ENCODE data around the gene MUSTN1. TPM values are rescaled to one million over a fixed set of nuclear protein-coding genes. Genes with fewer than 3 reads are reported as not detected.

Gene MUSTN1
- total and polyA plus RNA-seq, 2 of the 13 experiments (the other 11 are each of a cell fraction or from before 2014, with no cell fraction given) = 0.84 to 1.4 TPM

DNA sequence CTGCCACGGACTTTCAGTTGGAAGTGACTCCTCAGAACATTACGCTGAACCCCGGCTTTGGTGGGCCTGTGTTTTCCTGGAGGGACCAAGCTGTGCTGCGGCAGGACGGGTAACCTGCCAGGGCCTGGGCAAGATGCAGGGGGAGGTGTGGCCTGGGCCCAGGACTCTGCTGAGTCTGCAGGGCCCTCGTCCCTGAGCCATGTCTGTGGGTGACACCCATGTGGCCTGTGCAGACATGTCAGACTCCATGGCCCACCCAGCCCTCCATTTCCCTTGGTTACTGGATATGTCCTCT, 45.1 kb downstream of the MUSTN1 start:
- Histone ChIP-seq H3K27ac (ENCODE audit: extremely low read length, insufficient read depth, low read length) (no peak overlapping the region), H3K4me1 (ENCODE audit: insufficient read depth, low read length) (peaks cover 100% of the 10 kb centered on the region), H3K4me3 (replicated peaks in 1 of 3; ENCODE audit: insufficient read depth in 1 of 3, low read depth in 2 of 3, low read length in 3 of 3) (no peak overlapping the region), H4K20me1 (ENCODE audit: insufficient read depth, low read length) (no peaks in the 10 kb centered on the region), H3K9me3 (ENCODE audit: low read length) (no peaks in the 10 kb centered on the region), H2AFZ (ENCODE audit: low read length) (no peak overlapping the region), H3K79me2 (ENCODE audit: insufficient read depth, low read length) (no peaks in the 10 kb centered on the region), H3K9ac (ENCODE audit: insufficient read depth, low read depth, low read length) (no peak overlapping the region), H3K27me3 (ENCODE audit: control insufficient read depth in 1 of 2, insufficient read depth in 2 of 2, low read length in 2 of 2) (no peaks in the 10 kb centered on the region), H3K4me2 (ENCODE audit: low read depth, low read length) (0 out of 2 replicates have a peak overlapping the region, but pooled peaks have one; percentile 30), H3K36me3 (replicated peaks in 1 of 2; ENCODE audit: control insufficient read depth in 1 of 2, insufficient read depth in 2 of 2, low read length in 2 of 2) (no peaks in the 10 kb centered on the region)
- WGBS (ENCODE audit: low lambda C conversion rate) = 100% methylated on average over 2 of the region's 6 CpGs
- CTCF ChIA-PET (ENCODE audit: low intra/inter-chr PET ratio, low total read pairs) = no interaction called here
- FAIRE-seq (no peak), ATAC-seq (no peak), DNase-seq (ENCODE audit: low spot score) (no peak)
- POLR2A ChIA-PET = interaction anchor here (0.7 to 4.4 kb wide), 2 partner anchors 9 to 19 kb away, joined by 3 to 21 read pairs; partner anchors contain the start of gene NEK4
- peak; percentile 65; the same call in 1 of the 2 replicates for TF ChIP-seq HNRNPL (IDR thresholded peaks at IDR 0.05; ENCODE audit: low read depth, low read length)
- TF ChIP-seq NFATC3 (CRISPR knock-in tag; IDR thresholded peaks at IDR 0.05) = no peak
- intact Hi-C loops (cut with micrococcal nuclease; ENCODE audit: unreplicated experiment) (no loop called here), in situ Hi-C loops (cut with HindIII; ENCODE audit: extremely low pct_ligation_motif_present, low pct_unique_long_range_greater_than_20kb) (no loop called here)
- no TSS peak for BruUV-seq (replicated peaks)

DNA sequence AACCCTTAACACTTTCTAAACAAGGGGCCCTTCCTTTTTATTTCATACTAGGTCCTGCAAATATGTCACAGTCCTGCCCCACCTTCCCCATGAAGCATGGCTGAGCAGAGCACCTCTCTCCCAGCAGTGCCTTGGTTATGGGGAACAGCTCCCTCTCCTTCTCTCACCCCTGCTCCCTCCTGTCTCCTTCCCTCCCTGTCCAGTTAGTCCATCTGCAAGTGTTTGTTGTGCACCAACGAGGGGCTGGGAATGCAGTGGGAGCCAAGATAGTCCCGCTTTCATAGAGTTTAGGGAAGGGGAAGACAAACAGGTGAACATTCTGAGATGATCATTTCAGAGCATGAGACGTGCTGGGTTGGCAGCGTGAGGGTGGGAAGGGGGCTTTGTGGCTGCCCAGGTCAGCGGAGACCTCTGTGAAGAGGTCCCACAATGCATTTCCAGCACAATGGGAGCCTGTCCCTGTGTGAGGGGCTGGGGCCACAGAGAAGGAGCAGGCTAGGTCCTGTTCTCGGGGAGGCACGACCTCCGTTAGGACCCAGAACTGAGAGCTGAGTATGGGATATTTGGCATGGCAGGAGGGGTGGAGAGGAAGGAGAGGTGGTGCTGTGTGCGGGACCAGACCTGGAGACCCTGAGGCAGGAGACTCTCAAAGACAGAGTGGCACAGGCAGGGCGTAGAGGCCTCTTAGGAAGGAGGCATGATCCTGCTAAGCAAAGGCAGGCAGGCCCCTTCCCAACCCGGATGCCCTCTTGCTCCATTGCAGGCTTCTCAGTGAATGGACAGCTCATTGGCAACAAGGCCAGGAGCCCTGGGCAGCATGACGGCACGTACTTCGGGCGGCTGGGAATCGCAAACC, 45.7 kb downstream of the MUSTN1 start:
- in situ Hi-C loops (cut with HindIII; ENCODE audit: extremely low pct_ligation_motif_present, low pct_unique_long_range_greater_than_20kb) = no loop called here

More for the DNA sequence above, 45.7 kb downstream of the MUSTN1 start:
- Histone ChIP-seq H2AFZ (ENCODE audit: low read length) (no peak overlapping the region), H3K4me3 (replicated peaks in 1 of 3; ENCODE audit: insufficient read depth in 1 of 3, low read depth in 2 of 3, low read length in 3 of 3) (no peak overlapping the region; a peak in 1 of 6 replicates), H3K27ac (ENCODE audit: extremely low read length, insufficient read depth, low read length) (no peak overlapping the region), H3K79me2 (ENCODE audit: insufficient read depth, low read length) (no peaks in the 10 kb centered on the region), H3K4me2 (ENCODE audit: low read depth, low read length) (peak overlapping the region; percentile 30; the same call in 1 of the 2 replicates), H3K9me3 (ENCODE audit: low read length) (no peaks in the 10 kb centered on the region), H4K20me1 (ENCODE audit: insufficient read depth, low read length) (no peaks in the 10 kb centered on the region), H3K4me1 (ENCODE audit: insufficient read depth, low read length) (peaks cover 100% of the 10 kb centered on the region), H3K36me3 (replicated peaks in 1 of 2; ENCODE audit: control insufficient read depth in 1 of 2, insufficient read depth in 2 of 2, low read length in 2 of 2) (no peaks in the 10 kb centered on the region), H3K27me3 (ENCODE audit: control insufficient read depth in 1 of 2, insufficient read depth in 2 of 2, low read length in 2 of 2) (no peaks in the 10 kb centered on the region), H3K9ac (ENCODE audit: insufficient read depth, low read depth, low read length) (no peak overlapping the region)
- no peak for TF ChIP-seq IRX3 (CRISPR knock-in tag; IDR thresholded peaks at IDR 0.05; ENCODE audit: borderline replicate concordance, low read depth)
- TF ChIP-seq ARHGAP35 (CRISPR knock-in tag; IDR thresholded peaks at IDR 0.05; ENCODE audit: borderline replicate concordance) = no peak
- TF ChIP-seq ZSCAN25 (CRISPR knock-in tag; IDR thresholded peaks at IDR 0.05) = peak; percentile 58; the same call in 1 of the 2 replicates
- TF ChIP-seq ZSCAN22 (CRISPR knock-in tag; IDR thresholded peaks at IDR 0.05) = no peak
- TF ChIP-seq, protein P1, sequence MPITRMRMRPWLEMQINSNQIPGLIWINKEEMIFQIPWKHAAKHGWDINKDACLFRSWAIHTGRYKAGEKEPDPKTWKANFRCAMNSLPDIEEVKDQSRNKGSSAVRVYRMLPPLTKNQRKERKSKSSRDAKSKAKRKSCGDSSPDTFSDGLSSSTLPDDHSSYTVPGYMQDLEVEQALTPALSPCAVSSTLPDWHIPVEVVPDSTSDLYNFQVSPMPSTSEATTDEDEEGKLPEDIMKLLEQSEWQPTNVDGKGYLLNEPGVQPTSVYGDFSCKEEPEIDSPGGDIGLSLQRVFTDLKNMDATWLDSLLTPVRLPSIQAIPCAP (CRISPR knock-in tag; IDR thresholded peaks at IDR 0.05; ENCODE audit: low read depth) = no peak
- TF ChIP-seq, protein P2, sequence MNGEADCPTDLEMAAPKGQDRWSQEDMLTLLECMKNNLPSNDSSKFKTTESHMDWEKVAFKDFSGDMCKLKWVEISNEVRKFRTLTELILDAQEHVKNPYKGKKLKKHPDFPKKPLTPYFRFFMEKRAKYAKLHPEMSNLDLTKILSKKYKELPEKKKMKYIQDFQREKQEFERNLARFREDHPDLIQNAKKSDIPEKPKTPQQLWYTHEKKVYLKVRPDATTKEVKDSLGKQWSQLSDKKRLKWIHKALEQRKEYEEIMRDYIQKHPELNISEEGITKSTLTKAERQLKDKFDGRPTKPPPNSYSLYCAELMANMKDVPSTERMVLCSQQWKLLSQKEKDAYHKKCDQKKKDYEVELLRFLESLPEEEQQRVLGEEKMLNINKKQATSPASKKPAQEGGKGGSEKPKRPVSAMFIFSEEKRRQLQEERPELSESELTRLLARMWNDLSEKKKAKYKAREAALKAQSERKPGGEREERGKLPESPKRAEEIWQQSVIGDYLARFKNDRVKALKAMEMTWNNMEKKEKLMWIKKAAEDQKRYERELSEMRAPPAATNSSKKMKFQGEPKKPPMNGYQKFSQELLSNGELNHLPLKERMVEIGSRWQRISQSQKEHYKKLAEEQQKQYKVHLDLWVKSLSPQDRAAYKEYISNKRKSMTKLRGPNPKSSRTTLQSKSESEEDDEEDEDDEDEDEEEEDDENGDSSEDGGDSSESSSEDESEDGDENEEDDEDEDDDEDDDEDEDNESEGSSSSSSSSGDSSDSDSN (CRISPR knock-in tag; IDR thresholded peaks at IDR 0.05) = no peak
- no peak for TF ChIP-seq ZNF460 (CRISPR knock-in tag; IDR thresholded peaks at IDR 0.05; ENCODE audit: borderline replicate concordance)
- TF ChIP-seq ZNF24 (IDR thresholded peaks at IDR 0.05) = no peak
- TF ChIP-seq PCBP2 (optimal IDR thresholded peaks at IDR 0.05; ENCODE audit: low read depth, low read length, poor library complexity, severe bottlenecking) = no peak
- DNase-seq (ENCODE audit: low spot score) (no peak), ATAC-seq (no peak), FAIRE-seq (no peak)
- no TSS peak for BruUV-seq (replicated peaks)
- WGBS (ENCODE audit: low lambda C conversion rate) = 83% methylated on average over 11 of the region's 16 CpGs
- CTCF ChIA-PET (ENCODE audit: low intra/inter-chr PET ratio, low total read pairs) = no interaction called here
- intact Hi-C loops (cut with micrococcal nuclease; ENCODE audit: unreplicated experiment) = no loop called here
- POLR2A ChIA-PET = interaction anchor here (4.4 kb wide), 1 partner anchor 18 kb away, joined by 21 read pairs; the partner anchor contains the start of gene NEK4
